Calu3 (cell line): ENCODE measurements around the gene CHMP4B. TPM values are rescaled to one million over a fixed set of nuclear protein-coding genes. Genes with fewer than 3 reads are reported as not detected.

ENCODE experiments used
- BruUV-seq: library from RNA; stranded (reverse); fragments of 400-500 nt; replicated peaks from 2 replicates; lab custom pipeline; 2021; lab: Mats Ljungman, UMichigan
- CTCF ChIA-PET: fragments of 300-600 bp; sonication (Branson Sonifier 250); formaldehyde crosslinking; loops from one replicate; lab custom pipeline; 2022; ENCODE audit warnings: antibody characterized with exemption; lab: Charles Lee
- DNase-seq: peaks from one replicate; pipeline ENCODE4 v3.0.0; 2022
- H3K27ac Mint-ChIP-seq: one replicate; pipeline ENCODE4 v1.8.0; 2022; ENCODE audit warnings: mixed read lengths; ENCODE audit not compliant: unreplicated experiment
- H3K27me3 Mint-ChIP-seq: one replicate; pipeline ENCODE4 v1.8.0; 2022; ENCODE audit warnings: mixed read lengths; ENCODE audit not compliant: unreplicated experiment
- H3K36me3 Mint-ChIP-seq: one replicate; pipeline ENCODE4 v1.8.0; 2022; ENCODE audit warnings: mild to moderate bottlenecking, moderate library complexity, mixed read lengths; ENCODE audit not compliant: insufficient read depth, unreplicated experiment
- H3K4me1 Mint-ChIP-seq: one replicate; pipeline ENCODE4 v1.8.0; 2022; ENCODE audit warnings: mild to moderate bottlenecking, low read depth, mixed read lengths; ENCODE audit not compliant: unreplicated experiment
- H3K4me3 Mint-ChIP-seq: one replicate; pipeline ENCODE4 v1.8.0; 2022; ENCODE audit warnings: mild to moderate bottlenecking, low read depth, moderate library complexity, mixed read lengths; ENCODE audit not compliant: unreplicated experiment
- H3K9me3 Mint-ChIP-seq: one replicate; pipeline ENCODE4 v1.8.0; 2022; ENCODE audit warnings: low read depth, mixed read lengths; ENCODE audit not compliant: unreplicated experiment
- CTCF ChIP-seq: fragments of 200-600 bp; IDR thresholded peaks from one replicate; pipeline ENCODE4 v1.8.0; 2022; ENCODE audit warnings: antibody characterized with exemption; ENCODE audit not compliant: unreplicated experiment
- intact Hi-C: fragments of 100-400 bp; cut with micrococcal nuclease; formaldehyde crosslinking; loops from one replicate; pipeline ENCODE4 v1.10.0; 2022; ENCODE audit not compliant: unreplicated experiment
- total RNA-seq: library from RNA; stranded (reverse); gene quantifications from 2 replicates; pipeline ENCODE4 v1.2.3, GENCODE V29; 2022

CHMP4B gene
- total RNA-seq, 1 experiment from 2014 or later, result 234 TPM

- DNase-seq, result no peak
- CTCF ChIA-PET, result interaction anchor here (1.0 kb wide), 1 partner anchor 11 kb away, joined by 4 read pairs; no protein-coding TSS in a partner anchor
- Mint-ChIP-seq H3K27me3 (no peaks in the 10 kb centered on the region), H3K36me3 (peaks cover 27% of the 10 kb centered on the region), H3K27ac (no peak overlapping the region), H3K4me3 (no peak overlapping the region), H3K4me1 (peaks cover 35% of the 10 kb centered on the region), H3K9me3 (no peaks in the 10 kb centered on the region)
- no peak for TF ChIP-seq CTCF
- BruUV-seq, result no TSS peak
- intact Hi-C loops, result no loop called here
Observed at GRCh38 chr20:33808388-33808787, 2.8 kb upstream of the CHMP4B start.

- Mint-ChIP-seq H3K36me3 (peaks cover 38% of the 10 kb centered on the region), H3K27me3 (no peaks in the 10 kb centered on the region), H3K4me3 (no peak overlapping the region), H3K27ac (no peak overlapping the region), H3K4me1 (peaks cover 34% of the 10 kb centered on the region), H3K9me3 (no peaks in the 10 kb centered on the region)
- intact Hi-C loops, result loop anchor here (2.0 to 5.0 kb wide), 2 partner anchors 13 to 68 kb away; no protein-coding TSS in a partner anchor
- CTCF ChIA-PET, result interaction anchor here (3.0 to 3.6 kb wide), 2 partner anchors 16 to 20 kb away, joined by 29 to 38 read pairs; no protein-coding TSS in a partner anchor
- no peak for TF ChIP-seq CTCF
- no peak for DNase-seq
- no TSS peak for BruUV-seq
Observed at GRCh38 chr20:33810259-33810658, 889 bp upstream of the CHMP4B start.

GRCh38 chr20:33811776-33812151, 616 bp downstream of the CHMP4B start:
- H3K36me3 Mint-ChIP-seq, result peaks cover 38% of the 10 kb centered on the region
- DNase-seq, result no peak
- TSS peak; percentile 68 for BruUV-seq

GRCh38 chr20:33812152-33812849, 1.2 kb downstream of the CHMP4B start:
- no peak for TF ChIP-seq CTCF
- CTCF ChIA-PET, result interaction anchor here (0.6 to 3.6 kb wide), 21 partner anchors 8 to 1256 kb away, joined by 3 to 38 read pairs (median 3); partner anchors contain the start of gene CBFA2T2
- Mint-ChIP-seq H3K9me3 (no peaks in the 10 kb centered on the region), H3K4me3 (peak overlapping the region; percentile 69), H3K27ac (peak overlapping the region; percentile 97), H3K36me3 (peaks cover 38% of the 10 kb centered on the region), H3K27me3 (no peaks in the 10 kb centered on the region), H3K4me1 (peaks cover 50% of the 10 kb centered on the region)
- BruUV-seq, result TSS peak; percentile 60
- intact Hi-C loops, result loop anchor here (5.0 kb wide), 1 partner anchor 70 kb away; no protein-coding TSS in a partner anchor
- DNase-seq, result peak; percentile 70

More at GRCh38 chr20:33811776-33812151, 616 bp downstream of the CHMP4B start:
- CTCF ChIA-PET, result interaction anchor here (0.6 to 3.6 kb wide), 9 partner anchors 8 to 368 kb away, joined by 3 to 38 read pairs (median 4); partner anchors contain the start of gene CBFA2T2
- Mint-ChIP-seq H3K4me1 (peaks cover 44% of the 10 kb centered on the region), H3K27me3 (no peaks in the 10 kb centered on the region), H3K27ac (peak overlapping the region; percentile 97), H3K4me3 (peak overlapping the region; percentile 69), H3K9me3 (no peaks in the 10 kb centered on the region)
- intact Hi-C loops, result loop anchor here (2.0 to 5.0 kb wide), 2 partner anchors 15 to 69 kb away; no protein-coding TSS in a partner anchor
- TF ChIP-seq CTCF, result no peak
